HG03521 (cell line): Measurements from ENCODE around the gene TIGIT.

Source experiments
- ATAC-seq: cut with Tn5 transposase; IDR thresholded peaks from one replicate; pipeline ENCODE4 v1.9.1; 2021; ENCODE audit warnings: mild to moderate bottlenecking, moderate library complexity; ENCODE audit not compliant: unreplicated experiment

The TIGIT gene

GRCh38 chr3:114308830-114309229, 15.0 kb downstream of the TIGIT start:
- peak; percentile 66 for ATAC-seq

- no peak for ATAC-seq
These were observed 16.9 kb downstream of the TIGIT start for GRCh38 chr3:114310695-114311094.

GRCh38 chr3:114313426-114313825, 19.6 kb downstream of the TIGIT start:
- ATAC-seq, result no peak

- no peak for ATAC-seq
These were observed 20.5 kb downstream of the TIGIT start for GRCh38 chr3:114314282-114314681.

GRCh38 chr3:114318295-114318694, 24.5 kb downstream of the TIGIT start:
- no peak for ATAC-seq

- ATAC-seq, result no peak
These were observed 25.6 kb downstream of the TIGIT start for GRCh38 chr3:114319453-114319852.

GRCh38 chr3:114320246-114320645, 26.4 kb downstream of the TIGIT start:
- ATAC-seq, result no peak

- ATAC-seq, result no peak
These were observed 29.9 kb downstream of the TIGIT start for GRCh38 chr3:114323546-114324254.

GRCh38 chr3:114327665-114328064, 33.8 kb downstream of the TIGIT start:
- ATAC-seq, result no peak

- no peak for ATAC-seq
These were observed 34.5 kb downstream of the TIGIT start for GRCh38 chr3:114328345-114328744.

- no peak for ATAC-seq
These were observed 36.0 kb downstream of the TIGIT start for GRCh38 chr3:114329823-114330222.

- ATAC-seq, result no peak
These were observed 37.2 kb downstream of the TIGIT start for GRCh38 chr3:114331007-114331406.

GRCh38 chr3:114331710-114332109, 37.9 kb downstream of the TIGIT start:
- no peak for ATAC-seq

GRCh38 chr3:114332342-114333179, 38.7 kb downstream of the TIGIT start:
- ATAC-seq, result peak; percentile 66

- no peak for ATAC-seq
These were observed 39.5 kb downstream of the TIGIT start for GRCh38 chr3:114333180-114333922.

- no peak for ATAC-seq
These were observed 40.1 kb downstream of the TIGIT start for GRCh38 chr3:114333923-114334240.

GRCh38 chr3:114336122-114336697, 42.4 kb downstream of the TIGIT start:
- no peak for ATAC-seq

GRCh38 chr3:114336857-114337256, 43.0 kb downstream of the TIGIT start:
- no peak for ATAC-seq

GRCh38 chr3:114338651-114339357, 45.0 kb downstream of the TIGIT start:
- no peak for ATAC-seq

- no peak for ATAC-seq
These were observed 50.7 kb downstream of the TIGIT start for GRCh38 chr3:114344492-114344891.

- no peak for ATAC-seq
These were observed 56.4 kb downstream of the TIGIT start for GRCh38 chr3:114350271-114350670.
